GM12878 (cell line): ENCODE results near the gene CWF19L2. TPM values are rescaled to one million over a fixed set of nuclear protein-coding genes. Genes with fewer than 3 reads are reported as not detected.

ENCODE experiments used
- CBX5 ChIP-seq: sonication (generic); IDR thresholded peaks from 2 replicates; pipeline ENCODE4 v1.6.1; 2016; ENCODE audit warnings: low read depth, moderate library complexity, mild to moderate bottlenecking, inconsistent platforms
- CUX1 ChIP-seq: IDR thresholded peaks from 2 replicates; pipeline ENCODE4 v1.6.1; 2012; ENCODE audit warnings: improper control_type of control experiment, low read depth, low read length; ENCODE audit not compliant: insufficient replicate concordance
- EP300 ChIP-seq, 2 experiments: fragments of 150-350 bp in 1 of 2; IDR thresholded peaks; 2 replicates each; pipeline ENCODE4 v1.6.1; 2011 to 2012; ENCODE audit warnings: low read depth in 2 of 2, low read length in 2 of 2, borderline replicate concordance in 1 of 2, improper control_type of control experiment in 1 of 2, inconsistent platforms in 1 of 2; ENCODE audit not compliant: control insufficient read depth in 1 of 2
- ETV6 ChIP-seq, 2 experiments: fragments of 450-650 bp in 1 of 2; IDR thresholded peaks in 1 of 2; conservative IDR thresholded peaks in 1 of 2; 2 replicates each; pipeline ENCODE4 v1.6.1; 2014; ENCODE audit warnings: antibody characterized with exemption in 1 of 2, borderline replicate concordance in 1 of 2, low read depth in 1 of 2, mild to moderate bottlenecking in 1 of 2, moderate library complexity in 1 of 2
- FOS ChIP-seq: IDR thresholded peaks from 3 replicates; pipeline ENCODE4 v1.6.1; 2011; ENCODE audit warnings: borderline replicate concordance; ENCODE audit not compliant: insufficient read length; ENCODE audit errors: extremely low read depth
- FOXM1 ChIP-seq: IDR thresholded peaks from 2 replicates; pipeline ENCODE4 v1.6.1; 2012; ENCODE audit warnings: low read depth, mild to moderate bottlenecking, inconsistent platforms, low read length, moderate library complexity
- GATAD2B ChIP-seq: fragments of 450-650 bp; conservative IDR thresholded peaks from 2 replicates; pipeline ENCODE4 v1.6.1; 2017; ENCODE audit warnings: low read depth, mild to moderate bottlenecking, moderate library complexity
- IRF3 ChIP-seq: fragments of 450-650 bp; IDR thresholded peaks from 2 replicates; pipeline ENCODE4 v1.6.1; 2014; ENCODE audit warnings: mild to moderate bottlenecking
- PAX8 ChIP-seq: fragments of 450-650 bp; IDR thresholded peaks from 2 replicates; pipeline ENCODE4 v1.6.1; 2017; ENCODE audit warnings: mild to moderate bottlenecking, moderate library complexity
- POLR2AphosphoS2 ChIP-seq: IDR thresholded peaks from 2 replicates; pipeline ENCODE4 v1.6.1; 2011; ENCODE audit warnings: low read depth, mild to moderate bottlenecking, low read length, improper control_type of control experiment, moderate library complexity
- RCOR1 ChIP-seq: conservative IDR thresholded peaks from 2 replicates; pipeline ENCODE4 v1.6.1; 2012; ENCODE audit warnings: low read depth, low read length, improper control_type of control experiment
- RFX5 ChIP-seq: IDR thresholded peaks from 2 replicates; pipeline ENCODE4 v1.6.1; 2011; ENCODE audit warnings: low read depth, low read length, improper control_type of control experiment
- WRNIP1 ChIP-seq: IDR thresholded peaks from 2 replicates; pipeline ENCODE4 v1.6.1; 2011; ENCODE audit warnings: low read depth, low read length, improper control_type of control experiment, borderline replicate concordance
- ZBTB33 ChIP-seq: fragments of 450-650 bp; IDR thresholded peaks from 2 replicates; pipeline ENCODE4 v1.6.1; 2017; ENCODE audit warnings: mild to moderate bottlenecking
- ZBTB4 ChIP-seq: fragments of 450-650 bp; formaldehyde crosslinking; IDR thresholded peaks from 2 replicates; pipeline ENCODE4 v1.4.0; 2022; ENCODE audit warnings: mild to moderate bottlenecking, moderate library complexity
- ZNF622 ChIP-seq: fragments of 450-650 bp; IDR thresholded peaks from 2 replicates; pipeline ENCODE4 v1.6.1; 2017; ENCODE audit warnings: mild to moderate bottlenecking, inconsistent platforms
- polyA plus RNA-seq, 11 experiments: library from polyadenylated mRNA; depleted of rRNA in 4 of 11; unstranded in 6 of 11; stranded (reverse) in 5 of 11; fragments of >200 nt; fragmentation: Nextera tagmentation in 4 of 11; fragmentation: Illumina TruSeq in 1 of 11; extraction: Ambion mirVana in 4 of 11; extraction: Trizol in 1 of 11; gene quantifications; 1 replicate in 1 of 11; 2 replicates in 10 of 11; pipeline versions ENCODE4 v1.2.1 to v1.2.3, GENCODE V29; 2011 to 2016; ENCODE audit warnings: inconsistent platforms in 2 of 11, missing spikeins in 2 of 11, low read depth in 1 of 11
- total RNA-seq, 4 experiments: library from RNA; depleted of rRNA in 3 of 4; stranded (reverse); fragments of >200 nt in 3 of 4; fragmentation: Illumina TruSeq in 1 of 4; extraction: Trizol in 1 of 4; gene quantifications; 2 replicates each; pipeline versions ENCODE4 v1.2.1 to v1.2.3, GENCODE V29; 2013 to 2021

Gene CWF19L2
- total and polyA plus RNA-seq, 10 of the 15 experiments (the other 5 are each of a cell fraction or from before 2014, with no cell fraction given): 4.5 to 18.8 (median 7.2) TPM

- TF ChIP-seq GATAD2B: no peak
- TF ChIP-seq WRNIP1: no peak
- TF ChIP-seq PAX8: peak; percentile 75; the same call in 1 of the 2 replicates
- TF ChIP-seq ZNF622: no peak
- TF ChIP-seq RFX5: no peak
- peak; percentile 78; the same call in 1 of the 2 replicates for TF ChIP-seq POLR2AphosphoS2
- TF ChIP-seq CUX1: no peak
- TF ChIP-seq ZBTB33: no peak
- TF ChIP-seq ETV6 (conservative IDR thresholded peaks at IDR 0.05 in 1 of 2, IDR thresholded peaks at IDR 0.05 in 1 of 2; ENCODE audit: borderline replicate concordance in 1 of 2, low read depth in 1 of 2): no peak
- peak; percentile 36; the same call in 1 of the 2 replicates for TF ChIP-seq FOXM1
- no peak for TF ChIP-seq ZBTB4 (CRISPR knock-in tag)
- no peak for TF ChIP-seq IRF3
- no peak for TF ChIP-seq FOS
- TF ChIP-seq CBX5: peak; percentile 70; the same call in 1 of the 2 replicates
- no peak for TF ChIP-seq EP300 (IDR thresholded peaks at IDR 0.05; ENCODE audit: borderline replicate concordance in 1 of 2, control insufficient read depth in 1 of 2, low read depth in 2 of 2, low read length in 2 of 2)
- TF ChIP-seq RCOR1: no peak
These were observed at the start of gene CWF19L2 (continued) for GRCh38 chr11:107457558-107458271.
